HG03196 (cell line): ENCODE results near the gene KCNIP1.
A peak's percentile ranks its signal among the peaks of the same experiment; 100 is the strongest.

ENCODE experiments used
- ATAC-seq: cut with Tn5 transposase; IDR thresholded peaks from one replicate; pipeline ENCODE4 v1.9.1; 2021; ENCODE audit not compliant: unreplicated experiment

KCNIP1 gene

DNA sequence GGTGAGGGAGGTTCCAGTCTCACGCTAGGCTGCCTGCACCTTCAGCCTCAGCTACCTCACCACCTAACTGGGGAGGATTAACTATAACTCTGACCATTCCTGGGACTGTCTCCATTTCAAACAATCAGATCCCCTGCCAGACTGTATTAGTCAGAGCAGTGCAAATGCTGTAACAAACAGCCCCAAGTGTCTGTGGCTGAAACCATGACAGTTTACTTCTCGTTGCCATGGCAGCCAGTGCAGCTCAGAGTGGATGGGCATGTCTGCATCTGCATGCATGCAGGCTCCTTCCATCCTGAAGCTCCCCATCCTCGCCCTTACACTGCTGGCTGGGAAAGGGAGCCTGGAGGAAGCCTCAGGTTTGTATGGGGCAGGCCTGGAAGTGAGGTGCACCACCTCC is 86.7 kb downstream of the KCNIP1 start:
- no peak for ATAC-seq

DNA sequence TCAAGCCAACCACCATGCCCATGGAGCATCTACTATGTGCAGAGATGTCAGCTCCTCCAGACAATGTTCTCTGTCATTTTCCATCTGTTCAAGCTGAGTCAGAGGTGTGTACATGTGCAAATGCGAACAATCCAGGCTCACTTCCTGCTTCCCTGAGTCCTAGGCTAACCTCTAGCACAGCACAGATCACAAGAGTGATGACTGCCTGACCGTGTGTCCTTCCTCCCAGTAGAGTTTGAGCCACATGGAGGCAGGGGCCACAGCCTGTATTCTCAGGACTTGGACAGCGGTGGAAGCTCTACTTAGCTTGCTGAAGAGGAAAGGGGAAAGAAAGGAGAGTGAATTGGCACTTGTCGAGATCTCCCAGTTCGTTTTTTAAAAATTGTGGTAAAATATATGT is 87.2 kb downstream of the KCNIP1 start:
- ATAC-seq: no peak

DNA sequence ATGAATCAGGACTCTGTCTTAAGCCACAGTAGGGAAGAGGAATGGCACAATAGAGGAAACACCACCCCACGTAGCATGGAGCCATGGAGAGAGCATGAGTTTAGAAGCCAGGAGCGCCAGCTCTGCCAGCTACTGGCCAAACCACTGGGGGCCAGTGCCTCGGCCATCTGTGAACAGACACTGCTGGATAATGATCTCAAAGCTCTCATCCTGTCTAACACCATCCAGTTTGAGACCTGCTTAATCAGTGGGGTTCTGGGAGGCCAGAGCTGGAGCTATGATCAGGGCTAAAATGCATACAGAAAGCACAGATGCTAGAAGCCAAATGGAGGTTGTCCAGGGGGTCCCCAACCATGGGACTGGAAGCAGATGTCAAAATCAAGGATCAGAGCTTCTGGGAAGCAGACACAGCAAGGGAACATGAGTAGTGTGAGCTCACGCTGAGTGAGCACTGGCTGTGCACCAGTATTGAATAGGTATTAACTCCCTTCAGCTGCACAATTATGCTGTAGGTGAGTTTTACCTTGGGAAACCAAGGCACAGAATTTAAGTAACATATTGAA is 92.7 kb downstream of the KCNIP1 start:
- no peak for ATAC-seq

DNA sequence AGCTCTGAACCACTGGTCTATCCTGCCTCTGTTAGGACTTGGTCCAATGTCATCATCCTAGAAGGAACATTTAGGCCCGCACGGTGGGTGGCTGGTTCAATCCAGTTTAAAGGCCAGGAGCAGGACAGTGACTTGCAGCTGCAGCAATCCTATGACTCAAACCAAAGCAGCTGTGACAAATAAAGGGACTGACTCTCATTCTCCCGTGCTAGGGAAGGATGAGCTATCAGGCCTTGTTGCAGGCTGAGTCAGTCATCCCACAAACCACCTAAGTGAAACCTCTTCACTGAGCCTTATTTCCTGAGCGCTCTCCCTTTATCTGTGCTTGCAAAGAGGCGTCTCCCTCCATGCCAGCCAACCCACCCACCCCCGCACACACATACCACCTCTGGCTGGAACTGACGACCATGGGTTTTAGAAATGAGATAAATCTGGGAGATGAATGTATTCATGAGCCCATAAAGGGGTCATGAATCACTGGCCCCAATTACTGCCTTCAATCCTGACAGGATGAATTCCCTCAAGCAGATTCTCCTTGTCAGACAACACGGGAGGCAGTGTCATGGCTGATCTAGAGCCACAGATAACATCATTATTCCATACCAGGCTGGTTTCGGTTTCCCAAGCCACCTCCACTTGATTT is 93.4 kb downstream of the KCNIP1 start:
- no peak for ATAC-seq

DNA sequence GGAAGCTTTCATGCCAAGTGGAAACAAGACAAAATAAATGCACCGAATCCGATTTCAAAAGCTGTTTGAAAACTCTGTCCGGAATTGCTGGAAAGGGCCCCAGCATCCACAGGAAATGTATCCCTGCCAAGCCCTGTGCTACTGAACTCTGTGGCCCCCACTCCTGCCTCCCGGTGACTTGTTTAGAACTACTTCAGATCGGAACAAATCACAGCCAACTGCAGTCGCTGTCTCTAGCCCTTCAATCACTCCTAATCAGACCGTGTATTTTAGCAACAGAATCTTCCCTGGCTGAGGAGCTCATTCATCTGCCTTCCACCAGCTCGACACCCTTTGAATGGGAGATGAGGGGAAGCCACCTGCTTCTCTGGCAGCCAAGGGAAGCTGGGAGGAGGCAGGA is 94.1 kb downstream of the KCNIP1 start:
- no peak for ATAC-seq

DNA sequence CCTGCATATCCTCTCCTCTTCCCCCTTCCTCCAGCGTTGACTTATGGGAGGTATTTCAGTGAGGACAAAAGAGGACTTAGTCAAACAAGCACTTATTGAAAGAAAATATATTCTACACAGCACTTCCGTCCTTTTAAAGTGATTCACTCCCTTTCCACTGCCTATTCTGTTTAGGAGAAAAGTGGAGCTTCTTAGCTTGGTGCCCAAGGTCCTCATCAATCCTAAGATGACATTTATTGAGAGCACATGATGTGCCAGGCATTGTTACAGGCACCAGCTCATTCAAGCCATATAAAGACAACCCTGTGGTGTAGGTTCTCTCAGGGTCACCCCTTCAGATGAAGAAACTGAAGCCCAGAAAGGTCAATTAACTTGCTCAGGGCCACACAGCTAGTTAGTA is 95.9 kb downstream of the KCNIP1 start:
- no peak for ATAC-seq

DNA sequence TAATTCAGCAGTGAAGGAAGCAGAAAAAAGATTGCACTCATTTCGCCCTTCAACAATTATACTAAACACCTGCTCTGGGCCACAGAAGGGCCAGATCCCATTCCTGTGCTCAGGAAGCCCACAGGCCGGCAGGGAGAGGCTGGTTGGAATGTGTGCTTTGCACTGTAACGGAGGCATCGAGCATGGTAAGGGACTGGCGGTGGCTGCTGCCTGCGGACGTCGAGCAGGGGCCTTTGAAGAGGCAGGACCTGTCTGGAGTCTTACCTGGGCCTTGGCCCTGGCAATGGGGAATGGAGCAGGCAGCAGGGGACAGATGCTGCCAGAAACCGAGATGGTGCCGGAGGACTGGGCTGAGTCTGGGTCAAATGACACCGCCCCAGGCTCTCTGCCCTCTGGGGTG is 97.8 kb downstream of the KCNIP1 start:
- ATAC-seq: no peak

DNA sequence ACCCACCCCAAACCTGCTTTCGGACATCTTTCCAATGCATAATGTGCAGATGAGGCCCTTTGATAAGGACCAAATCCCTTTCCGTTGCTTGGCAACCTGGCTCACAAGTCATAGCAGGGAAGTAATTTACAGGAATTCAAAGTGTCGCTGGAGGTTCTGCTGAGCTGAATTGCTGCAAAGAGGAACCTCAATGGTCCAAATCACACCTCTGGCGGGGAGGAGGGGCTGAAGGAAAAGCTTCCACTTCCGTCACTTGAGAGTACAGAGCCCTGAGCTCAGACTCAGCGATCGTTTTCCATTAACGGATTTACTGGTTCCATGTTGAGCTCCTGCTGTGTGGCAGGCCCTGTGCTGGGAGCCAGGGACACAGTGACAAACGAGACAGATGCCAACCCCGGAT is 99.3 kb downstream of the KCNIP1 start:
- ATAC-seq: no peak

DNA sequence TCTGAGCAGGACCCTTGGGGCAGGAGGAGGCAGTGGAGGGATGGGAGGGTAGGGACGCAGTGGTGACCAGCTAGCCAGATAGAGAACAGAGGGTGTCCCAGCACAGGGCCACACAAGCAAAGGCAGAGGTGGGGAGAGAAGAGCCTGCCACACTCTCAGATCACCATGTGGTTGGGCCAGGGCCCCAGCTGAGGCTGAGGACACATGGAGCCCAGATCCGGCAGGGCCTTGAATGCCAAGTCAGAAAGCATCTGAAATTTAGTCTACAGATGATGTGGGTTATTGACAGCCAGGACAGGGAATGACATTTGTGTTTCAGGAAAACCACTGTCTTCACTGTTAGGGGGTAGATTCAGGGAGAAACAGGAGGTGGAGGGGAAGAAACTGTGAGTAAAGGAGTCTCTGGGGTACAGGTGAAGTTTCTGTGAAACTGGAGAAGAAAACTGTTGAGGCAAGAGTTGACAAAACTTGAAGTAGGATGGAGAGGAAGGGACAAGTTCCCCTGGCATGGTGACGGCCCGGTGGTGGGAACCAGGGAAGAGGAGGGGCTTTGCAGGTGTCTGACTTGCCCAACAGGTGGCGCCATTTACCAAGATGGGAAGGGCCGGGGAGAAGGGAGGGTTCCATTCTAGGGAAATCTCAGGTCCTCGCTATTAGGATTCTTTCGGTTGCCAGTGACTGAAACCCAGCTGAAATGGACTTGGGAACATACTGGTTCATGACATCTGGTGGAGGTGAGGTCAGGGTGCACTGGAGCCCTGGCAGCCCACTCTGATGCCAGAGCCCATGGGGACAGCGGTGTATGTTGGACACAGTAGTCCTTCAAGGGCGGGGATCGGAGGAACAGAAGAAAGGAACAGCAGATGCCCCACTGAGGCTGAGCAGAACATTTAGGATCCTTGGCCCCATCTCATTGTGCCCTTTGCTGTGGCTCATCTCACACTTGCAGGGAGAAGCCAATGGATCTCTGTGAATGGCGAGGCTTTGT is 100.1 kb downstream of the KCNIP1 start:
- ATAC-seq: peak; percentile 67

DNA sequence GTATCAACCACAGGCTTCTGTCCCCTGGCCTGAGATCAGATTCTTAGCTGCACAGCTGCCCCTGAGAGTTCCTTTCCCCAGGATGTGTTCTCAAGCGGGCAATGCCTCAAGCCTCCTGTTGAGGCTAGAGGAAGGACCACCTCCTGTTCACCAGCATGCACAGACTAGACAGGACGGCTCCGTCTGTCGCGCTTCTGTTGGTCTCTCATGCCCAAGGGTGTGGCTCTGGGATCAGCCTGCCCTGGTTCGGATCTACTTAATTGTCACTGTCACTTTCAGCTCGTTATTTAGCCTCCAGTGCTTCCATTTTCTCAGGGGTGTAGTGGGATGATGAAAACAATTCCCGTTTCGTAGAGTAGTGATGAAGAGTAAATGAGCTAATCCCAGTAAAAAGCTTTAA is 103.1 kb downstream of the KCNIP1 start:
- ATAC-seq: no peak

DNA sequence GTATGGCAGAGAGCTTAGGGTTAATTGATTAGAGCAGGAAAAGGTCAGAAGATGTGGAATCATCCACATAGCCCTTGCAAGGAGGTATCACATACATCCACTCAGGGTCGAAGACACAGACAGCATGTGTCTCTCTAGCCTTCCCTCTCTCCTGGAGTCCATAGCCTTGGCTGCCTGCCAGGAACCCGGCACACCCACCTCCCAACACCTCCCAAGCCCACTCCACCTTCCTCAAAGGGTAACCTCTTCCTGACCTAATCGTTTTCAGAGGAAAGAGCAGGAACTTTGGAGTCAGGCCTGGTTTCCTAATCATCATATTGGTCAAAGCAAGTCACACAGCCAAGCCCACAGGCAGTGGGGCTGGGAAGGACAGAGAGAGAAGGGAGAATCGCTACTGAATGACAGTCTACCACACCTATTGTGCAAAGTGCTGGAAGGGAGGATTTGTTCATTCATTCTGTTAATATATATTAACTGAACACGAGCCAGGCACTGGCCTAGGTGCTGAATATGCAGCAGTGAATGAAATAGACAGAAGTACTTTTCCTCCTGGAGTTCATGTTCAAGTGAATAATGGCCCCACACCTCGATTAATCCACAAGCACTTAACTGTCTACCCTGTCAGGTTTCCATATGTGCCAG is 107.8 kb downstream of the KCNIP1 start:
- no peak for ATAC-seq

DNA sequence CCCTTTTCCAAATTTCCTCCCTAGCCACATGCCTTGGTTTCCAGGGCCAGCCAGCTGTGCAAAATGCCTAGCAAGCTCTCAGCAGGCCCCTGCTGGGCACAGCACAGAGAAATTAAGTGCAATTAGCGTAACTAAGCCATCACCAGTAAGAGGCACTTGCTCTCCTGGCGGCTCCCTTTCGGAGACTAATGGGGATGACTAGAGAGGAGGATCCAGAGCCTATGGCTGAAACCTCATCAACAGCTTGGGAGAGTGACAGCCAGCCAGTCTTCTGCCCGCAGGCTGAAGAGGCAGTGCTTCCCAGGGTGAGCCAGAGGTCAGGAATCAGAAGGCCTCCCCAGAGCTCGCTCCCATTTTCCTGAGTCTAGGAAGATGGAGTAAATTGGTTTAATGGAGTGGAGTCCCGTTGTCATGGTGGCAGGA is 108.4 kb downstream of the KCNIP1 start:
- ATAC-seq: no peak

DNA sequence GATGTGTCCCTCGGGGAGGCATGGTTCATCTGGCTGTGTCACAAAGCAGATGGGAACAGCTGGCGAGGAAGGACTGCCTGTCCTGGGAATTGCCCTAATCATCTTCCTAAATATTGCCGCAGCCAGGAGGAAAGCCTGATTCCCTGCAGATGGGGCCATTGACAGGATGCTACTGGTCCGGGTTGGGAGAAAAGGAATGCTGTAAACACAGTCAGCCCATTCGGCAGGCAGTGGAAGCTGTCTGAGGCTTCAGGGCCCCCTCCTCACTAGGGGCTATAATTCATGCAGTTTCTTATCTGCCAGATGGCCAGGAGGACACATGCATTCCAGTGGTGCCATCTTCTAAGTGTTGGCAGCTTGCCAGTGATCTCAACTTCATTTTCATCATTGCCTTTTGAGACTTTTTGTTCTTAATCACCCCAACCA is 110.3 kb downstream of the KCNIP1 start:
- ATAC-seq: no peak

DNA sequence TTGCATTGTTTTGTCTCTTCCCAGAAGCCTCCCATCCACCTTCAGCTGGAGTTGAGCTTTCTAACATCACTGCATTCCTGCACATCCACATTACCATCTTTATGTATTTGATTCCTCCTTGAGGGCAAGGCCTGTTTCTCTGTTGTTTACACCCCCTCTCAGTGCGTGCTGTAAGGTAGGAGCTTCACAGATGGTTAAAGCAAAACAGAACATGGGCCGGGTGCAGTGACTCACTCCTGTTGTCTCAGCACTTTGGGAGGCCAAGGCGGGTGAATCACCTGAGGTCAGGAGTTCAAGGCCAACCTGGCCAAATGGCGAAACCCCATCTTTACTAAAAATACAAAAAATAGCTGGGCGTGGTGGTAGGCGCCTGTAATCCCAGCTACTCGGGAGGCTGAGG is 110.9 kb downstream of the KCNIP1 start:
- no peak for ATAC-seq

DNA sequence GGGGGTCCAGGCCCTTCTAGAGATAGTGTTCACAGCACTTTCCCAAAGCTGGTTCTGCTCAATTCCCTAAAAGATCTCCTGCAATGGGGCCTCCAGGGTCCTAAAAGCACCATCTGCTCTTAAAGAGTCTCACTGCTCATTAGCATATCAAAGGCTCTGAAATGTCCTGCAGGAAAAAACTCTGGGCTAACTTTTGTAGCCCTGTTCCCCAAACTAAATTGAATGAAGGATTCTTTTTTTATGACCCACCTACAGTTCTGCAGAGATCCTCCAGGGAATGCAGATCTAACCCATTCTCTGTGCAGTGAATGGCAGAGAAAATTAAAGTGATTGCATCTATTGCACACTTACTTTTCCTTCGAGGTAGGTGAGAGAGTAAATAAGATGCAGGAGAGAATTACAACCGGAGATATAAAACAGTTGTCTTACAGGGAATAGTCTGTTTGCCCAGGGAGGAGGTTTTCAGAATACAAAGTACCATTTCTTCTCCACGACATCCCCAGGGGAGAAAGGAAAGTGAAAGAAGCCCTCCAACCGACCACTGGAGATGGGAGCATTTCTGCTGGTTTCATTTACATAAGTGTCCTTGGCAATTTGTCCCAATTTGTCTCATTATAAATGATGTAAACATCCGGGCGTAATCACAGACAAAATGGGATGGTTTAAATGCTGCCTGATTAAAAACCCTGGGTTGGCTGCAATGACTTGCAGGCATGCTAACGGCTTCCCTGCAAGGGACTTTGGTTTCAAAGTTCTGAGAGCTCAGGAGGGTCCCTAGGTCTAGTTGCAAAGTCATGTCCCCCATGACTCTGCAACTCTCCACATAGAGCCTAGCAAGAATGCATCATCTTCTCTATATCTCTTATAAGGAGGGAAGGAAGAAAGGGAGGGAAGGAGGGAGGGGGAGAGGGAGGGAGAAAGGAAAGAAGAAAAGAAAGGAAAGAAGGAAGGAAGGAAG is 114.0 kb downstream of the KCNIP1 start:
- ATAC-seq: no peak

DNA sequence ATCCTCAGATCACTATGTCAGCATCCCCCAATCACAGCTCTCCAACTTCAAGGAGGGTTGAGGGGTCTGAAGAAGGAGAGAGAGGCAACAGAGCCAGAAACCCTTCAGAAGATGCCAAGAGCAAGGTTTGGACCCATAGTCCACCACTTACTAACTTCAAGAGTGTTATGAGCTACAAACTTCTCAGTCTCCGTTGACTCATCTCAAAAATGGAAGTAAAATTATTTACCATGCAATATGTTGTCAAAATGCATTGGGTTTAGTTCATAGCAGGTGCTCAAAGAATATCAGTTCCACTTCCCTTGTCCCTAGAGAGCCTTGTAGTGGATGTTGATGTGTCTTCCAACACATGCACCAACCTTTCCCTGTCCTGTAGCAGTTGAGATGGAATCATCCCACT is 116.0 kb downstream of the KCNIP1 start:
- ATAC-seq: no peak

DNA sequence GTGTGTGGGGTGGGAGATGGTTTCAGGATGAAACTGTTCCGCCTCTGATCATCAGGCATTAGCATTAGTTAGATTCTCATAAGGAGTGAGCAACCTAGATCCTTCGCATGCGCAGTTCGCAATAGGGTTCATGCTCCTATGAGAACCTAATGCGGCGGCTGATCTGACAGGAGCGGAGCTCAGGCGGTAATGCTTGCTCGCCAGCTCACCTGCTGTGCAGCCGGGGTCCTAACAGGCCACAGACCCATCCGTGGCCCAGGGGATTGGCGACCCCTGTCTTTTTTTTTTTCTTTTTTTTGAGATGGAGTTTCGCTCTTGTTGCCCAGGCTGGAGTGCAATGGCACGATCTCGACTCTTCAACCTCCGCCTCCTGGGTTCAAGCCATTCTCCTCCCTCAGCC is 119.1 kb downstream of the KCNIP1 start:
- ATAC-seq: no peak

DNA sequence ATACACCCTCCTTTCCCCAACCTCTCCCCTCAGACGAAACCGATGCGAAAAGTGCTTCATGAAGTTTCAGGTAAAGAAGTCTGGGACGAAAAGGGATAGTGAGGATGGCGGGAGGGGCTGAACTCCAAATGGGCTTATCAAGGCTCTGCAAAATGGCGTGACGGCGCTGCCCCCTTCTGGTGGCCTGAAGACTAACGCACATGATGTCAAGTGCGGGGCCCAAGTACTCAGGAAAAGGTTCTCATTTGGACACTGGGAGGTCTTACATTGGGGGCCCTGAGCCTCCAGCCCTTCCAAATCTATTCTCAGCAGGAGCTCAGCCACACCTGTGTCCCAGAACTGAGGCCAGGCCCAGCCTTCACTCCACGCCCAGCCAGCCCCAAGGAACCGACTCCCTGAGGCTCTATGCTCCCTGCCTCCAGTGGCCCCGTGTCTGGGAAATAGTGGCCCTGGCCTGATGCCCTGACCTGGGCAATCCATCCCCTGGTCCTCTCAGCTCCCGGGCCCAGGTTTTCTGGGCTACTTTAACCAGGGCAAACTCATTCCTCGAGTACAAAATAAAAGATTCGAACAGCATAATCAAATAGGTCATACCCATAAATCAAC is 119.9 kb downstream of the KCNIP1 start:
- ATAC-seq: no peak

DNA sequence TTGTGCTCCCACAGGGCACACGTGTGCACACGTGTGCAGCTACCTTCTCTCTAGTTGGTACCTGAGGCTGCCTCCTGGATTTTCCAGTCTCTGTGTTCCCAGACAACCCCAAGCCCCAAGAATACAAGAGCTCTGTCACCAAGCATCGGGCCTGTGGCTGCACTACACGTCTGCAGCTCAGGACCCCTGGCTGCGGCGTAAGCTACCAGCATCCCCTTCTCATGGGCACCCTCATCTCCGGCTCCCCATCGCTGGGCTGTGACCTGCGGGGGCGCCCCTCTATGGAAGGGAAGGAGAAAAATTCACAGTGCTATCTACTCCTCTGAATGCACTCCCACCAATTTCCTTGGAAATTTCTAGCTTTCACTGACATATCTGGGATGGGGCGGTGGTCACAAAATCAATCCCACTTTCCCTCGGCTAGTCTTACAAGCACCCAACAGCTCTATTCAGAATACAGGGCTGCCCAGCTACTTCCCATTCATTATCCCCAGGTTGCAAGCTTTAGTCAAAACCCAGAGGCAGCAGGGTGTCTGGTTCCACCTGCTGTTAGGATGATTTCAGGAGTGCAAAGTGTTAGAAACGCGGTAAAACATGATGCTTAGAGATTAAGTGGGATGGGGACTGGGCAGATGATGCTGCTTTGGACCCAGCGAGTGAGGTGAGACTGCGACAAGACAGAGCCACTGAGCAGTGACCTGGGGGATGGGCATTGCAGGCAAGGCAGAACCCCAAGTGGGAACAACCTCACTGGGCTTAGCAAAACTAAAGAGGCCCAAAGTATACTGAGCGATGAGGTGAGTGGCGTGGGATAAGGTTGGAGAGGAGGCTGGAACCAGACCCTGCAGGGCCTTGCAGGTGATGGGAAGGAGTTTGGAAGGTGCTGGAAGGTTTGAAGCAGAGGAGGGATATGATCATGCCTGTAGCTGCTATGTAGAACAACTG is 121.7 kb downstream of the KCNIP1 start:
- ATAC-seq: no peak
